HepG2 (cell line): ENCODE measurements around the gene HAPLN3. TPM values are rescaled to one million over a fixed set of nuclear protein-coding genes. Genes with fewer than 3 reads are reported as not detected.

Experiments
- ONECUT2 ChIP-seq: sonication (generic); formaldehyde crosslinking; IDR thresholded peaks from 2 replicates; pipeline ENCODE4 v1.4.0; 2020; ENCODE audit warnings: missing genetic modification reagents
- PCBP1 ChIP-seq: fragments of 200-400 bp; formaldehyde crosslinking; IDR thresholded peaks from 2 replicates; pipeline ENCODE4 v1.6.1; 2017; ENCODE audit warnings: mild to moderate bottlenecking, low read depth, low read length, borderline replicate concordance
- POLR2AphosphoS2 ChIP-seq: IDR thresholded peaks from 2 replicates; pipeline ENCODE4 v1.6.1; 2011; ENCODE audit warnings: low read depth, low read length, improper control_type of control experiment
- RAD21 ChIP-seq: fragments of 450-650 bp; formaldehyde crosslinking; IDR thresholded peaks from 2 replicates; pipeline ENCODE4 v1.5.0; 2020; ENCODE audit warnings: mild to moderate bottlenecking
- TBX2 ChIP-seq: sonication (generic); formaldehyde crosslinking; IDR thresholded peaks from 2 replicates; pipeline ENCODE4 v1.5.0; 2020; ENCODE audit warnings: missing genetic modification reagents, mild to moderate bottlenecking, borderline replicate concordance
- ZNF256 ChIP-seq: sonication (generic); formaldehyde crosslinking; conservative IDR thresholded peaks from 2 replicates; pipeline ENCODE4 v1.4.0; 2020; ENCODE audit warnings: missing genetic modification reagents
- ZNF3 ChIP-seq: IDR thresholded peaks from 2 replicates; pipeline ENCODE4 v1.7.0; 2017; ENCODE audit warnings: inconsistent platforms
- ZNF564 ChIP-seq: sonication (generic); formaldehyde crosslinking; IDR thresholded peaks from 2 replicates; pipeline ENCODE4 v1.8.1; 2023; ENCODE audit warnings: mild to moderate bottlenecking, missing genetic modification reagents
- polyA plus RNA-seq, 8 experiments: library from polyadenylated mRNA; depleted of rRNA in 3 of 8; stranded (reverse) in 7 of 8; unstranded in 1 of 8; fragments of >200 nt; fragmentation: Illumina TruSeq in 4 of 8; extraction: Trizol in 4 of 8; gene quantifications; 2 replicates each; pipeline versions ENCODE4 v1.2.1 to v1.2.3, GENCODE V29; 2011 to 2016; ENCODE audit warnings: low read depth in 4 of 8, missing spikeins in 1 of 8, mixed read lengths in 1 of 8; ENCODE audit not compliant: insufficient read depth in 1 of 8
- total RNA-seq, 5 experiments: library from RNA; depleted of rRNA; stranded (reverse); fragments of >200 nt; fragmentation: Illumina TruSeq; extraction: Trizol; gene quantifications; 2 replicates each; pipeline ENCODE4 v1.2.3, GENCODE V29; 2016; ENCODE audit warnings: low read depth in 1 of 5
- TF ChIP-seq, protein P1 (sequence below), 2 experiments: fragments of 450-650 bp in 1 of 2; sonication (generic) in 1 of 2; formaldehyde crosslinking; IDR thresholded peaks; 2 replicates each; pipeline versions ENCODE4 v1.5.0 to v1.8.0; 2020 to 2022; ENCODE audit warnings: mild to moderate bottlenecking in 1 of 2, missing genetic modification reagents in 1 of 2
- TF ChIP-seq, protein P2 (sequence below): sonication (generic); formaldehyde crosslinking; IDR thresholded peaks from 2 replicates; pipeline ENCODE4 v1.4.0; 2020; ENCODE audit warnings: mild to moderate bottlenecking, missing genetic modification reagents
- TF ChIP-seq, protein P3 (sequence below): sonication (generic); formaldehyde crosslinking; IDR thresholded peaks from 2 replicates; pipeline ENCODE4 v1.5.0; 2020; ENCODE audit warnings: missing genetic modification reagents
- TF ChIP-seq, protein P4 (sequence below): sonication (generic); formaldehyde crosslinking; IDR thresholded peaks from 2 replicates; pipeline ENCODE4 v1.4.0; 2020; ENCODE audit warnings: missing genetic modification reagents
- TF ChIP-seq, protein P5 (sequence below): sonication (generic); formaldehyde crosslinking; IDR thresholded peaks from 2 replicates; pipeline ENCODE4 v1.4.0; 2020; ENCODE audit warnings: missing genetic modification reagents
- TF ChIP-seq, protein P6 (sequence below): sonication (generic); formaldehyde crosslinking; IDR thresholded peaks from 2 replicates; pipeline ENCODE4 v1.4.0; 2020; ENCODE audit warnings: missing genetic modification reagents
- TF ChIP-seq, protein P7 (sequence below): sonication (generic); formaldehyde crosslinking; IDR thresholded peaks from 2 replicates; pipeline ENCODE4 v1.5.1; 2020; ENCODE audit warnings: mild to moderate bottlenecking, moderate library complexity, missing genetic modification reagents

The HAPLN3 gene
- total and polyA plus RNA-seq, 2 of the 13 experiments (the other 11 are each of a cell fraction or from before 2014, with no cell fraction given): 0.09 TPM; not detected in 1

DNA sequence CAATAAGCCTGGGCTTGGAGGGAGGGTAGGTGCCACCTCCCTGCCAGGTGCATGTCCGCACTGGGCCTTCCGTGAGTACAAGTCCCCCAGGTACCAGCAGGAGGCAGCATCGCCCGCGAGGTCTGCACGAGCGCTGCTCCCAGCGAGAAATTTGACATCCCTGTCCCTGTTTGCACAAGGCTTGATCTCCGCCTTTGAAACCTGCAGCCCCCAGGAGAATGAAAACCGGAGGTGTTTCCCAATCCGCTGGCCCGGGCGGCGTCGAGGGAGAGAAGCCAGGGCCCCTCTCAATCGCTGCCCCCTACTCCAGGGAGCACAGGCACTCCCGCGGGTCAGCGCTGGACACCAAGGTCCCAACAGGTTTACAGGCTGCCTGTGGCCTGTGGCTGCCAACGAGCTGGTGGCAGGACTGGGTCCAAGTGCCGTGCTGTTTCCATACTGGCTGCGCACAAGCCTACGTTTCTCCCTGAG, 961 bp downstream of the HAPLN3 start (continued):
- TF ChIP-seq, protein P1, sequence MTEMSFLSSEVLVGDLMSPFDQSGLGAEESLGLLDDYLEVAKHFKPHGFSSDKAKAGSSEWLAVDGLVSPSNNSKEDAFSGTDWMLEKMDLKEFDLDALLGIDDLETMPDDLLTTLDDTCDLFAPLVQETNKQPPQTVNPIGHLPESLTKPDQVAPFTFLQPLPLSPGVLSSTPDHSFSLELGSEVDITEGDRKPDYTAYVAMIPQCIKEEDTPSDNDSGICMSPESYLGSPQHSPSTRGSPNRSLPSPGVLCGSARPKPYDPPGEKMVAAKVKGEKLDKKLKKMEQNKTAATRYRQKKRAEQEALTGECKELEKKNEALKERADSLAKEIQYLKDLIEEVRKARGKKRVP (CRISPR knock-in tag; IDR thresholded peaks at IDR 0.05): no peak
- TF ChIP-seq, protein P2, sequence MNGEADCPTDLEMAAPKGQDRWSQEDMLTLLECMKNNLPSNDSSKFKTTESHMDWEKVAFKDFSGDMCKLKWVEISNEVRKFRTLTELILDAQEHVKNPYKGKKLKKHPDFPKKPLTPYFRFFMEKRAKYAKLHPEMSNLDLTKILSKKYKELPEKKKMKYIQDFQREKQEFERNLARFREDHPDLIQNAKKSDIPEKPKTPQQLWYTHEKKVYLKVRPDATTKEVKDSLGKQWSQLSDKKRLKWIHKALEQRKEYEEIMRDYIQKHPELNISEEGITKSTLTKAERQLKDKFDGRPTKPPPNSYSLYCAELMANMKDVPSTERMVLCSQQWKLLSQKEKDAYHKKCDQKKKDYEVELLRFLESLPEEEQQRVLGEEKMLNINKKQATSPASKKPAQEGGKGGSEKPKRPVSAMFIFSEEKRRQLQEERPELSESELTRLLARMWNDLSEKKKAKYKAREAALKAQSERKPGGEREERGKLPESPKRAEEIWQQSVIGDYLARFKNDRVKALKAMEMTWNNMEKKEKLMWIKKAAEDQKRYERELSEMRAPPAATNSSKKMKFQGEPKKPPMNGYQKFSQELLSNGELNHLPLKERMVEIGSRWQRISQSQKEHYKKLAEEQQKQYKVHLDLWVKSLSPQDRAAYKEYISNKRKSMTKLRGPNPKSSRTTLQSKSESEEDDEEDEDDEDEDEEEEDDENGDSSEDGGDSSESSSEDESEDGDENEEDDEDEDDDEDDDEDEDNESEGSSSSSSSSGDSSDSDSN (CRISPR knock-in tag): no peak
- TF ChIP-seq, protein P3, sequence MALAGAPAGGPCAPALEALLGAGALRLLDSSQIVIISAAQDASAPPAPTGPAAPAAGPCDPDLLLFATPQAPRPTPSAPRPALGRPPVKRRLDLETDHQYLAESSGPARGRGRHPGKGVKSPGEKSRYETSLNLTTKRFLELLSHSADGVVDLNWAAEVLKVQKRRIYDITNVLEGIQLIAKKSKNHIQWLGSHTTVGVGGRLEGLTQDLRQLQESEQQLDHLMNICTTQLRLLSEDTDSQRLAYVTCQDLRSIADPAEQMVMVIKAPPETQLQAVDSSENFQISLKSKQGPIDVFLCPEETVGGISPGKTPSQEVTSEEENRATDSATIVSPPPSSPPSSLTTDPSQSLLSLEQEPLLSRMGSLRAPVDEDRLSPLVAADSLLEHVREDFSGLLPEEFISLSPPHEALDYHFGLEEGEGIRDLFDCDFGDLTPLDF (CRISPR knock-in tag): no peak
- 0 out of 2 replicates have a peak, but pooled peaks have one; percentile 17 for TF ChIP-seq ZNF564 (CRISPR knock-in tag)
- no peak for TF ChIP-seq ONECUT2 (CRISPR knock-in tag)
- TF ChIP-seq TBX2: no peak
- TF ChIP-seq, protein P4, sequence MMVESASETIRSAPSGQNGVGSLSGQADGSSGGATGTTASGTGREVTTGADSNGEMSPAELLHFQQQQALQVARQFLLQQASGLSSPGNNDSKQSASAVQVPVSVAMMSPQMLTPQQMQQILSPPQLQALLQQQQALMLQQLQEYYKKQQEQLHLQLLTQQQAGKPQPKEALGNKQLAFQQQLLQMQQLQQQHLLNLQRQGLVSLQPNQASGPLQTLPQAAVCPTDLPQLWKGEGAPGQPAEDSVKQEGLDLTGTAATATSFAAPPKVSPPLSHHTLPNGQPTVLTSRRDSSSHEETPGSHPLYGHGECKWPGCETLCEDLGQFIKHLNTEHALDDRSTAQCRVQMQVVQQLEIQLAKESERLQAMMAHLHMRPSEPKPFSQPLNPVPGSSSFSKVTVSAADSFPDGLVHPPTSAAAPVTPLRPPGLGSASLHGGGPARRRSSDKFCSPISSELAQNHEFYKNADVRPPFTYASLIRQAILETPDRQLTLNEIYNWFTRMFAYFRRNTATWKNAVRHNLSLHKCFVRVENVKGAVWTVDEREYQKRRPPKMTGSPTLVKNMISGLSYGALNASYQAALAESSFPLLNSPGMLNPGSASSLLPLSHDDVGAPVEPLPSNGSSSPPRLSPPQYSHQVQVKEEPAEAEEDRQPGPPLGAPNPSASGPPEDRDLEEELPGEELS (CRISPR knock-in tag): no peak
- TF ChIP-seq, protein P5, sequence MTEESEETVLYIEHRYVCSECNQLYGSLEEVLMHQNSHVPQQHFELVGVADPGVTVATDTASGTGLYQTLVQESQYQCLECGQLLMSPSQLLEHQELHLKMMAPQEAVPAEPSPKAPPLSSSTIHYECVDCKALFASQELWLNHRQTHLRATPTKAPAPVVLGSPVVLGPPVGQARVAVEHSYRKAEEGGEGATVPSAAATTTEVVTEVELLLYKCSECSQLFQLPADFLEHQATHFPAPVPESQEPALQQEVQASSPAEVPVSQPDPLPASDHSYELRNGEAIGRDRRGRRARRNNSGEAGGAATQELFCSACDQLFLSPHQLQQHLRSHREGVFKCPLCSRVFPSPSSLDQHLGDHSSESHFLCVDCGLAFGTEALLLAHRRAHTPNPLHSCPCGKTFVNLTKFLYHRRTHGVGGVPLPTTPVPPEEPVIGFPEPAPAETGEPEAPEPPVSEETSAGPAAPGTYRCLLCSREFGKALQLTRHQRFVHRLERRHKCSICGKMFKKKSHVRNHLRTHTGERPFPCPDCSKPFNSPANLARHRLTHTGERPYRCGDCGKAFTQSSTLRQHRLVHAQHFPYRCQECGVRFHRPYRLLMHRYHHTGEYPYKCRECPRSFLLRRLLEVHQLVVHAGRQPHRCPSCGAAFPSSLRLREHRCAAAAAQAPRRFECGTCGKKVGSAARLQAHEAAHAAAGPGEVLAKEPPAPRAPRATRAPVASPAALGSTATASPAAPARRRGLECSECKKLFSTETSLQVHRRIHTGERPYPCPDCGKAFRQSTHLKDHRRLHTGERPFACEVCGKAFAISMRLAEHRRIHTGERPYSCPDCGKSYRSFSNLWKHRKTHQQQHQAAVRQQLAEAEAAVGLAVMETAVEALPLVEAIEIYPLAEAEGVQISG: peak; percentile 55; the same call in 1 of the 2 replicates
- peak; percentile 50 for TF ChIP-seq RAD21 (CRISPR knock-in tag)
- no peak for TF ChIP-seq POLR2AphosphoS2
- TF ChIP-seq, protein P6, sequence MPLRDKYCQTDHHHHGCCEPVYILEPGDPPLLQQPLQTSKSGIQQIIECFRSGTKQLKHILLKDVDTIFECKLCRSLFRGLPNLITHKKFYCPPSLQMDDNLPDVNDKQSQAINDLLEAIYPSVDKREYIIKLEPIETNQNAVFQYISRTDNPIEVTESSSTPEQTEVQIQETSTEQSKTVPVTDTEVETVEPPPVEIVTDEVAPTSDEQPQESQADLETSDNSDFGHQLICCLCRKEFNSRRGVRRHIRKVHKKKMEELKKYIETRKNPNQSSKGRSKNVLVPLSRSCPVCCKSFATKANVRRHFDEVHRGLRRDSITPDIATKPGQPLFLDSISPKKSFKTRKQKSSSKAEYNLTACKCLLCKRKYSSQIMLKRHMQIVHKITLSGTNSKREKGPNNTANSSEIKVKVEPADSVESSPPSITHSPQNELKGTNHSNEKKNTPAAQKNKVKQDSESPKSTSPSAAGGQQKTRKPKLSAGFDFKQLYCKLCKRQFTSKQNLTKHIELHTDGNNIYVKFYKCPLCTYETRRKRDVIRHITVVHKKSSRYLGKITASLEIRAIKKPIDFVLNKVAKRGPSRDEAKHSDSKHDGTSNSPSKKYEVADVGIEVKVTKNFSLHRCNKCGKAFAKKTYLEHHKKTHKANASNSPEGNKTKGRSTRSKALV: 0 out of 2 replicates have a peak, but pooled peaks have one; percentile 42
- 0 out of 2 replicates have a peak, but pooled peaks have one; percentile 46 for TF ChIP-seq PCBP1
- TF ChIP-seq ZNF256 (CRISPR knock-in tag): no peak
- TF ChIP-seq, protein P7, sequence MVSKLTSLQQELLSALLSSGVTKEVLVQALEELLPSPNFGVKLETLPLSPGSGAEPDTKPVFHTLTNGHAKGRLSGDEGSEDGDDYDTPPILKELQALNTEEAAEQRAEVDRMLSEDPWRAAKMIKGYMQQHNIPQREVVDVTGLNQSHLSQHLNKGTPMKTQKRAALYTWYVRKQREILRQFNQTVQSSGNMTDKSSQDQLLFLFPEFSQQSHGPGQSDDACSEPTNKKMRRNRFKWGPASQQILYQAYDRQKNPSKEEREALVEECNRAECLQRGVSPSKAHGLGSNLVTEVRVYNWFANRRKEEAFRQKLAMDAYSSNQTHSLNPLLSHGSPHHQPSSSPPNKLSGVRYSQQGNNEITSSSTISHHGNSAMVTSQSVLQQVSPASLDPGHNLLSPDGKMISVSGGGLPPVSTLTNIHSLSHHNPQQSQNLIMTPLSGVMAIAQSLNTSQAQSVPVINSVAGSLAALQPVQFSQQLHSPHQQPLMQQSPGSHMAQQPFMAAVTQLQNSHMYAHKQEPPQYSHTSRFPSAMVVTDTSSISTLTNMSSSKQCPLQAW (CRISPR knock-in tag): no peak
- TF ChIP-seq ZNF3 (CRISPR knock-in tag): no peak
